Transverse colon (tissue), 4 donors: ENCODE data around the gene MAFG. TPM values are rescaled to one million over a fixed set of nuclear protein-coding genes. Genes with fewer than 3 reads are reported as not detected.

Experiments used
- DNase-seq: peaks from one replicate; pipeline ENCODE4 v3.0.0-alpha.2; 2019
- H3K27ac ChIP-seq, 4 donors: fragments of 200-600 bp; sonication (generic); 2 replicates each; pipeline ENCODE4 v1.5.1; 2016 to 2018; ENCODE audit warnings: inconsistent platforms in 4 of 4
- H3K27me3 ChIP-seq: fragments of 200-600 bp; sonication (generic); 2 replicates; pipeline ENCODE4 v1.5.1; 2017; ENCODE audit warnings: inconsistent platforms
- H3K36me3 ChIP-seq, 4 donors: fragments of 200-600 bp; sonication (generic); 2 replicates each; pipeline ENCODE4 v1.5.1; 2017 to 2019; ENCODE audit warnings: inconsistent platforms in 4 of 4
- H3K4me1 ChIP-seq, 4 donors: fragments of 200-600 bp; sonication (generic); 2 replicates each; pipeline ENCODE4 v1.5.1; 2017 to 2020; ENCODE audit warnings: inconsistent platforms in 4 of 4
- H3K4me3 ChIP-seq, 4 donors: fragments of 200-600 bp; sonication (generic); 1 replicate in 1 of 4; 2 replicates in 3 of 4; pipeline versions ENCODE4 v1.5.1 to v1.6.1; 2017 to 2019; ENCODE audit warnings: inconsistent platforms in 4 of 4
- H3K9me3 ChIP-seq, 2 donors: fragments of 200-600 bp; sonication (generic); 2 replicates each; pipeline ENCODE4 v1.5.1; 2017 to 2019; ENCODE audit warnings: inconsistent platforms in 2 of 2
- CTCF ChIP-seq, 5 experiments: fragments of 200-600 bp in 3 of 5; fragments of 450-650 bp in 2 of 5; sonication (generic) in 3 of 5; IDR thresholded peaks; 1 replicate in 2 of 5; 2 replicates in 3 of 5; pipeline ENCODE4 v1.5.1; 2016 to 2017; ENCODE audit warnings: antibody characterized with exemption in 5 of 5, inconsistent platforms in 3 of 5, mild to moderate bottlenecking in 2 of 5, moderate library complexity in 1 of 5
- EP300 ChIP-seq: sonication (generic); formaldehyde crosslinking; IDR thresholded peaks from one replicate; pipeline ENCODE4 v1.6.1; 2017; ENCODE audit warnings: antibody characterized with exemption, low read depth
- POLR2A ChIP-seq: fragments of 450-650 bp; IDR thresholded peaks from one replicate; pipeline ENCODE4 v1.6.1; 2016; ENCODE audit warnings: antibody characterized with exemption, mild to moderate bottlenecking, moderate library complexity
- POLR2AphosphoS5 ChIP-seq, 3 donors: sonication (generic); formaldehyde crosslinking; IDR thresholded peaks; one replicate each; pipeline ENCODE4 v1.6.1; 2016; ENCODE audit warnings: antibody characterized with exemption in 3 of 3
- WGBS, 2 donors: methylation state at CpG; one replicate each; pipeline ENCODE4 v1.1.5; 2018; ENCODE audit warnings: low coverage in 1 of 2; 5-methylcytosine and 5-hydroxymethylcytosine counted together
- in situ Hi-C, 4 donors: fragments of 200-750 bp; cut with MboI; loops; one replicate each; pipeline versions ENCODE4 v1.15.0 to v1.15.1; 2017; ENCODE audit warnings: low sequenced_read_pairs in 3 of 4, low pct_ligation_motif_present in 1 of 4, low pct_unique_long_range_greater_than_20kb in 1 of 4
- intact Hi-C: fragments of 100-400 bp; cut with DNase I; formaldehyde crosslinking; loops from one replicate; pipeline ENCODE4 v1.15.1; 2023; ENCODE audit warnings: low total_unique reads
- total RNA-seq, 4 donors: library from RNA; depleted of rRNA; stranded (reverse); fragments of >200 nt; gene quantifications; one replicate each; pipeline ENCODE4 v1.1.0, GENCODE V29; 2016

Gene MAFG
- total RNA-seq, 4 donors from 2014 or later, result 22.4 to 34.4 (median 24.3) TPM

- intact Hi-C loops (no loop called here), in situ Hi-C loops (no loop called here)
- 88% methylated on average over 14 of the region's 14 CpGs; no CpG with 5 or more reads in 1 of the 2 donors for WGBS, 2 donors
- peaks cover 11 to 35% (median 26%) of the 10 kb centered on the region in 4 donors for H3K4me1 ChIP-seq
- TF ChIP-seq EP300, result no peak
- no peak for TF ChIP-seq CTCF (IDR thresholded peaks at IDR 0.05)
- TF ChIP-seq POLR2A, result no peak
- no peak for TF ChIP-seq POLR2AphosphoS5 (IDR thresholded peaks at IDR 0.05)
- no peak overlapping the region for H3K27ac ChIP-seq
- H3K9me3 ChIP-seq, result no peaks in the 10 kb centered on the region
- no peak for DNase-seq
- no peak overlapping the region for H3K4me3 ChIP-seq
- peaks cover 15% of the 10 kb centered on the region for H3K27me3 ChIP-seq
- H3K36me3 ChIP-seq, result no peaks in the 10 kb centered on the region
Measured at GRCh38 chr17:81933178-81933699, 5.7 kb upstream of the MAFG start.

- Histone ChIP-seq H3K9me3 (no peaks in the 10 kb centered on the region), H3K4me1 (peaks cover 13 to 39% (median 26%) of the 10 kb centered on the region in 4 donors), H3K27ac (no peak overlapping the region), H3K4me3 (no peak overlapping the region), H3K36me3 (no peaks in the 10 kb centered on the region), H3K27me3 (peaks cover 17% of the 10 kb centered on the region)
- no peak for TF ChIP-seq POLR2AphosphoS5 (IDR thresholded peaks at IDR 0.05)
- no peak for TF ChIP-seq CTCF (IDR thresholded peaks at IDR 0.05)
- no peak for TF ChIP-seq EP300
- TF ChIP-seq POLR2A, result no peak
- in situ Hi-C loops, result no loop called here
- 87% methylated on average over 9 of the region's 9 CpGs; no CpG with 5 or more reads in 1 of the 2 donors for WGBS, 2 donors
- intact Hi-C loops, result no loop called here
- DNase-seq, result no peak
Measured at GRCh38 chr17:81932333-81932983, 4.9 kb upstream of the MAFG start.

- no peak for DNase-seq
- intact Hi-C loops, result no loop called here
Measured at GRCh38 chr17:81931557-81932332, 4.2 kb upstream of the MAFG start.

More at GRCh38 chr17:81931557-81932332, 4.2 kb upstream of the MAFG start:
- Histone ChIP-seq H3K4me3 (no peak overlapping the region), H3K27ac (no peak overlapping the region), H3K9me3 (no peaks in the 10 kb centered on the region), H3K4me1 (peaks cover 10 to 34% (median 21%) of the 10 kb centered on the region in 4 donors), H3K36me3 (no peaks in the 10 kb centered on the region), H3K27me3 (peaks cover 17% of the 10 kb centered on the region)
- TF ChIP-seq POLR2A (no peak), POLR2AphosphoS5 (IDR thresholded peaks at IDR 0.05) (no peak), CTCF (IDR thresholded peaks at IDR 0.05) (no peak), EP300 (no peak)
- 34% methylated on average over 14 of the region's 15 CpGs; no CpG with 5 or more reads in 1 of the 2 donors for WGBS, 2 donors
- in situ Hi-C loops, result no loop called here
